OCI-M2 (cell line): ENCODE measurements around the gene KIAA2012.

Experiments
- DNase-seq: peaks from one replicate; lab custom pipeline; 2025; ENCODE audit not compliant: unreplicated experiment; lab: John Stamatoyannopoulos, UW

KIAA2012 gene

GRCh38 chr2:202072737-202073401 lies at the start of gene KIAA2012:
Gene KIAA2012 (plus strand): TSS chr2:202073255. CDS start chr2:202073628, 373 bp downstream.
- DNase-seq: no peak

- no peak for DNase-seq
Measured at GRCh38 chr2:202023904-202024266, 49.2 kb upstream of the KIAA2012 start.

DNA sequence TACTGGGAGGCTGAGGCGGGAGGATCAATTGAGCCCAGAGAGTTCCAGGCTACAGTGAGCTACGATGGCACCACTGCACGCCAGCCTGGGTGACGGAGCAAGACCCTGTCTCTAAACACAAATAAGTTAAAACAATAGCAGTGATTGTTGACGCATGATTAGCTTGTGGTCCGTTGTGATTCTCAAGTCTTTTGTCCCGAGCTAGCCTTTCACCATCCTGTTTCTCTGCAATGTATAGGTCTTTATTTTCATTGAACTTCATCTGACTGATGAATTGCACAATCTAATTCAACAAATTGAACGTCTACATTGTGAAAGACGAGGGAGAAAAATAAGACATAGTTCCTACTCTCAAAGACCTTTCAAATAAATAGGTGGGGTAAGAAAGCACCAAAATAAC lies 48.2 kb upstream of the KIAA2012 start:
- no peak for DNase-seq

- no peak for DNase-seq
Measured at GRCh38 chr2:202025816-202026215, 47.2 kb upstream of the KIAA2012 start.

DNA sequence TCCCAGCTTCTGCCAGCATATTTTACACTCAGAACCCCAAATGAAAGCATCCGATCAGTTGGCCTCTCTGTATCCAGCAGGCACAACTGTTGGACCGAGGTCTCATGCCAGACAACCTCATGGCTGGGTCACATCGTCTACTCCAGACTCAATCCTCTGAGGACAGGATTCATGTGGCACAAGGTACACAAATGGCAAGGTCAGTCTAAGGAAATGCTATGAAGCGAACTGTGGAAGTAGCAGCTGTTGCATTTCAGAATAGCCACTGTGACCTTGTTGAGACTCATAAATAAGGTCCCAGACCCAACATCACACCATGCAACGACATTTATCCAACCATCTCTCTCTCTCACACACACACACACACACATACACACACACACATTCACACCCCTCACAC lies 46.5 kb upstream of the KIAA2012 start:
- no peak for DNase-seq

DNA sequence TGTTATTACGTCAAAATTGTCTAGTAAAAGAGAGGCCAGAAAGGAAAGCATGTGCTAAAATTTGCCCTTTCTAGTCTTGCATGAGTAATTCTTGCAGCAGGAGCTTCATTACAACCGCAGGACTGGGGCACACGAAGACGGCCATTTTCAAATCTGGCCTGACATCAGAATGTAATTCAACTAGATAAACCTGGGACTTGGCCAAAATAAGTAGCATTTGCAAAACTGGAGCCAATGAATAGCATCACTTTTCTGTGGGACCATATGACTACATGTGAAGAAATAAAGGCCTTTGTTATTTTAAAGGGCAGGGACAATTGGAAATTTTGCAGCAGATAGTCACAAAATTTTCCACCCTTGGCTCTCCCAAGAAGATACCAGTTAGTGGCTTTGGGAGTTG lies 42.4 kb upstream of the KIAA2012 start:
- no peak for DNase-seq

- no peak for DNase-seq
Measured at GRCh38 chr2:202031246-202031951, 41.7 kb upstream of the KIAA2012 start.

GRCh38 chr2:202032846-202033316 lies 40.2 kb upstream of the KIAA2012 start:
- DNase-seq: no peak

GRCh38 chr2:202033317-202034248 lies 39.5 kb upstream of the KIAA2012 start, which contains the start of gene FZD7:
Gene FZD7 (plus strand): TSS chr2:202033855. CDS start chr2:202034648, 793 bp downstream.
- no peak for DNase-seq

- no peak for DNase-seq
Measured at GRCh38 chr2:202034249-202035088, 38.6 kb upstream of the KIAA2012 start.

DNA sequence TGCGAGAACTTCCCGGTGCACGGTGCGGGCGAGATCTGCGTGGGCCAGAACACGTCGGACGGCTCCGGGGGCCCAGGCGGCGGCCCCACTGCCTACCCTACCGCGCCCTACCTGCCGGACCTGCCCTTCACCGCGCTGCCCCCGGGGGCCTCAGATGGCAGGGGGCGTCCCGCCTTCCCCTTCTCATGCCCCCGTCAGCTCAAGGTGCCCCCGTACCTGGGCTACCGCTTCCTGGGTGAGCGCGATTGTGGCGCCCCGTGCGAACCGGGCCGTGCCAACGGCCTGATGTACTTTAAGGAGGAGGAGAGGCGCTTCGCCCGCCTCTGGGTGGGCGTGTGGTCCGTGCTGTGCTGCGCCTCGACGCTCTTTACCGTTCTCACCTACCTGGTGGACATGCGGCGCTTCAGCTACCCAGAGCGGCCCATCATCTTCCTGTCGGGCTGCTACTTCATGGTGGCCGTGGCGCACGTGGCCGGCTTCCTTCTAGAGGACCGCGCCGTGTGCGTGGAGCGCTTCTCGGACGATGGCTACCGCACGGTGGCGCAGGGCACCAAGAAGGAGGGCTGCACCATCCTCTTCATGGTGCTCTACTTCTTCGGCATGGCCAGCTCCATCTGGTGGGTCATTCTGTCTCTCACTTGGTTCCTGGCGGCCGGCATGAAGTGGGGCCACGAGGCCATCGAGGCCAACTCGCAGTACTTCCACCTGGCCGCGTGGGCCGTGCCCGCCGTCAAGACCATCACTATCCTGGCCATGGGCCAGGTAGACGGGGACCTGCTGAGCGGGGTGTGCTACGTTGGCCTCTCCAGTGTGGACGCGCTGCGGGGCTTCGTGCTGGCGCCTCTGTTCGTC lies 37.7 kb upstream of the KIAA2012 start:
- no peak for DNase-seq

- no peak for DNase-seq
Measured at GRCh38 chr2:202035941-202036372, 37.1 kb upstream of the KIAA2012 start.

DNA sequence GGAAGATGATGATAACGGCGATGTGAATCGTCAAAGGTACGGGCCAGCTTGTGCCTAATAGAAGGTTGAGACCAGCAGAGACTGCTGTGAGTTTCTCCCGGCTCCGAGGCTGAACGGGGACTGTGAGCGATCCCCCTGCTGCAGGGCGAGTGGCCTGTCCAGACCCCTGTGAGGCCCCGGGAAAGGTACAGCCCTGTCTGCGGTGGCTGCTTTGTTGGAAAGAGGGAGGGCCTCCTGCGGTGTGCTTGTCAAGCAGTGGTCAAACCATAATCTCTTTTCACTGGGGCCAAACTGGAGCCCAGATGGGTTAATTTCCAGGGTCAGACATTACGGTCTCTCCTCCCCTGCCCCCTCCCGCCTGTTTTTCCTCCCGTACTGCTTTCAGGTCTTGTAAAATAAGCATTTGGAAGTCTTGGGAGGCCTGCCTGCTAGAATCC lies 36.4 kb upstream of the KIAA2012 start:
- DNase-seq: no peak

GRCh38 chr2:202037086-202037485 lies 36.0 kb upstream of the KIAA2012 start:
- no peak for DNase-seq

DNA sequence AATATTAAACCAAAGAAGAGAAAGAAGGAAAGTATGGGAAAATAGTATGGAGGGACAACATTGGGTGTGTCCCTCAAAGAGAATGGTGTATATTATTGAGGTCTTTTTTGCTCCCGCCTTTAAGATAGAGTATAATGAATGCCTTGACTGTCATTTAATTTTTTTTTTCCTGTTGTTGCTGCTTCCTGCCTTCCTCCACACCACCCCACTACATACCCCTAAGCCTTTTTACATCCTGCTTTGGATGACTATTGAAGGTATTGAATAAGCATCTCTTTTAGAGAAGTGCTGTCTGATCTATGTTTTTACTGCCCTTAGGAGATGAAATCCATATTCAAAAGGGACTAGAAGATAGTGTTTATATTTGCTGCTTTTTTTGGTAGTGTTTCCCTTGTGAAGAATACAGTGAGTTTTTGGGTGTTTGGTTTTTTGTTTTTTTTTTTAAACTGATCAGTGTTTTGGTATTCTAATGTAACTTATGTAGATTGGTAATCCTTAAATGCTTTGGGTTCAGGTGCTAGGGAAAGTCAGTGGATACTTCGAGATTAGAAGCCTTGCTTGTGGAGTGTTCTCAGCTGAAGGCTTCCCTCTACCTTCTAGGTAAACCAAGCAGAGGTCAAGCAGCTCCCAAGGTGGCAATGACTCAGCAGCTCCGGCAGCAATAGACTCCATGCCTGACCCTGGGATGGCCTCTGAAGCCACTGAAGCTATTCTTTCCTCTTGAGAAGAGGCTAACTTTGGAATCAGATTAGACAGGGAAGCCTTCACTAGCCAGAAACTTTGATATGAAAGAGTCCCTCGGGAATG lies 34.4 kb upstream of the KIAA2012 start:
- no peak for DNase-seq

- DNase-seq: no peak
Measured at GRCh38 chr2:202039278-202040078, 33.6 kb upstream of the KIAA2012 start.

- DNase-seq: no peak
Measured at GRCh38 chr2:202040079-202040844, 32.8 kb upstream of the KIAA2012 start.
